ENCODE results near the gene AOAH. TPM values are rescaled to one million over a fixed set of nuclear protein-coding genes. Genes with fewer than 3 reads are reported as not detected.
A peak's percentile ranks its signal among the peaks of the same experiment; 100 is the strongest.

The AOAH gene
- total RNA-seq, 1 experiment from 2014 or later = 0.05 TPM

DNA sequence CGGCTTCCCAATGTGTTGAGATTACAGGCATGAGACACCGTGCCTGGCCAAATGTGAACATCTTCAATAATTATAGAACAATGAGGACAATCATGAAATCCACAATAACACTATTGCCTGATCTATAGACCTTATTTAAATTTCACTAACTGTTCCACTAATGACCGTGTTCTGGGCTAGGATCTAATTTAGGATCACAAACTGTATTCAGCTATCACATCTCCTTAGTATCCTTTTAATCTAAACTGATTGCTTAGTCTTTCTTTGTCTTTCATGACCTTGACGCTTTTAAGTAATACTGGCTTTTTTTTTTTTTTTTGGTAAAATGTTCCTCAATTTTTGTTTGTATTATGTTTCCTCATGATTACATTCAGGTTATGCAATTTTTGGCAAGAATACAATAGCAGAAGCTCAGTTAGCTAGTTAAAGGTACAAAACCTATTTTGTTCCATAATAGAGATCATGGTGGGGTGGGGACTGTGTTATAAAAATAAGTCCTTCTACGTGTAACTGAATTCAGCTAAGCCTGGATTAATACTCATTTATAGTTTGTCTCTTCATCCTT, 158.4 kb downstream of the AOAH start:
- no peak for DNase-seq (ENCODE audit: low read depth, low spot score)
- in situ Hi-C loops (cut with HindIII; ENCODE audit: low pct_unique_long_range_greater_than_20kb, low sequenced_read_pairs) = no loop called here

- no peak for DNase-seq (ENCODE audit: low read depth, low spot score)
- in situ Hi-C loops (cut with HindIII; ENCODE audit: low pct_unique_long_range_greater_than_20kb, low sequenced_read_pairs) = no loop called here
Measured at GRCh38 chr7:36564489-36564888, 159.8 kb downstream of the AOAH start.

- in situ Hi-C loops (cut with HindIII; ENCODE audit: low pct_unique_long_range_greater_than_20kb, low sequenced_read_pairs) = no loop called here
- DNase-seq (ENCODE audit: low read depth, low spot score) = no peak
Measured at GRCh38 chr7:36563706-36564327, 160.5 kb downstream of the AOAH start.

DNA sequence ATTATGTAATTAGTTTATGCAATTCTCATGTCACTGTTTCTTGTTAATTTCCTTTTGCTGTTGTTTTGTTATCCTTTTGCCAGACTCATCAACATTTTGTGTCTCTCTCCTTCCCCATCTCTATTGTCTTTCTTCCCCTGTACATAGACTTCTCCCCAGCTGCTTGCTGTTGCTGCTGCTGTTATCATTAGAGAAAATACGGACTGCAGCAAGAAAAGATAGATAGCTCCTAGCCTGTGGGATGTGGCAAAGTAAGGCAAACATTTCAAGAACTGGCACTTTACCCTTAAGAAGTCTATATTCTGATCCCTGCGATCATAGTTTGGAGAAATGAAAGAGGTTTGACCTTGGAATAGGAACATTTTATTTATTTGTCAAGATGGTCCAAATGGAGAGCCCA, 162.2 kb downstream of the AOAH start:
- in situ Hi-C loops (cut with HindIII; ENCODE audit: low pct_unique_long_range_greater_than_20kb, low sequenced_read_pairs) = no loop called here
- DNase-seq (ENCODE audit: low read depth, low spot score) = no peak

DNA sequence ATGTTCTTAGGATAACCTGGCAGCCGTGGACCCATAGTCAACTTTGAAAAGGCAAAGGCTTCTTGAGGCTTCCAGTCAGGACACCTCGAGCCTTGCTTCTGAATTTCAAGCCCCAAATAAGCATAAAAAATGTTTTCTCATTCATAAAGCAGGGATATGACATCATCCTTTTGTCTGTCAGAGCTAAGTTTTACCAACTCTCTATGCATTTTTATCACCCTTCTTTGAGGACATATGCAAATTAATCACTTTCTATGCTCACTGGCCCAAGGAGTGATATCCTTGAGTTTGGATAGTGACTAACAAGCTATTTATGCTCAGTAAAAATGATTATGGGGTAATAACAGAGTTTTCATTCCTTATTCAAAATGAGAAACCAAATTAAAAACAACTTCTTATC, 175.3 kb downstream of the AOAH start:
- in situ Hi-C loops (cut with HindIII; ENCODE audit: low pct_unique_long_range_greater_than_20kb, low sequenced_read_pairs) = no loop called here
- DNase-seq (ENCODE audit: low read depth, low spot score) = no peak

GRCh38 chr7:36547416-36547815, 176.9 kb downstream of the AOAH start:
- no peak for DNase-seq (ENCODE audit: low read depth, low spot score)
- in situ Hi-C loops (cut with HindIII; ENCODE audit: low pct_unique_long_range_greater_than_20kb, low sequenced_read_pairs) = no loop called here

- in situ Hi-C loops (cut with HindIII; ENCODE audit: low pct_unique_long_range_greater_than_20kb, low sequenced_read_pairs) = no loop called here
- no peak for DNase-seq (ENCODE audit: low read depth, low spot score)
Measured at GRCh38 chr7:36546331-36546730, 178.0 kb downstream of the AOAH start.

GRCh38 chr7:36545291-36545690, 179.0 kb downstream of the AOAH start:
- DNase-seq (ENCODE audit: low read depth, low spot score) = no peak
- in situ Hi-C loops (cut with HindIII; ENCODE audit: low pct_unique_long_range_greater_than_20kb, low sequenced_read_pairs) = no loop called here

DNA sequence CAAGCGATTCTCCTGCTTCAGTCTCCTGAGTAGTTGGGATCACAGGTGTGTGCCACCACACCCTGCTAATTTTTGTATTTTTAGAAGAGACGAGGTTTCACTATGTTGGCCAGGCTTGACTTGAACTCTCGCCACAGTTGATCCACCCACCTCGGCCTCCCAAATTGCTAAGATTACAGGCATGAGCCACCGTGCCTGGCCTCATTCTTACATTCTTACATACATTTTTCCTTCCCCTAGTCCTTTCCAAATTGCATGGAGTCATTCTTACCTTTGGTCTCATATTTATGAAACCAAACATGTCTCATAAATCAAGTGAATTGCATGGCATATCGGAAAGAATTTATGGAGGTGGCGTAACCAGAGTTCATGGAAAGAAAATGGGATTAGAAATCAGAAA, 186.2 kb downstream of the AOAH start:
- in situ Hi-C loops (cut with HindIII; ENCODE audit: low pct_unique_long_range_greater_than_20kb, low sequenced_read_pairs) = no loop called here

DNA sequence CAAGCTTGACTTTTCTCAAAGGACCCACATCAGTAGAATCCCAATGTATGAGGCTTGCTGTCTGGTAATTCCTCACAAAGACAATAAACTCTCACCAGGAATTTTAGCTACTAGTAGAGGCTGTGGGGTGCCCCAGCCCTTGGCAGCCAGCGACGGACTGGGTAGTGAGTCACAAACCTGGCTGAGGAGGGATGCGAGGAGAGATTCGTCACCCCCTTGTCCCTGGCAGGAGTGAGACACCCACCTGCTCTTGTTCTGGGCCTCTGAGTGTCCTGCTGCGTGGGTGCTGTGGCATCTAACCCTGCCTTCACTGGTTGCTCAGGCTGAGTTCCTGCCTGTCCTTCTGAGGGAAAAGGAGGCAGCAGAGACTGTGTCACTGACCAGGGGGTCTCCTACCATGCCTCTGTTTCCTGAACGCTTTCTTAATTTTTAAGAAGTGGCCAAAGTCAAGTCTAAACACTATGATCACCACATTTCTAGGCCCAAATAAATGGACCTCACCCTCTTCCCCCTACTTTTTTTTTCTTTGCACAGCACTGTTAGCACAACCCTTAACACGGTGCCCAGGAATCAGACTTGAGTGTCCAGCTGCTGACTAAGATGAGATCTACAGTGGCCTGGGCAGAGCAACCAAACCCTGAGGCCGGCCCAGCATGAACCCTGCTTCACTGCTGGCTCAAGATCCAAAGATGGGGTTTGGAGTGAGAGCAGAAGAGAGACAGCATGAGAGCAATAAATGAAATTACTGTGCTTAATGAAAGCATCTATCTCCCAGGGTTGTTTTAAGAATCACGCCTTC, 188.2 kb downstream of the AOAH start:
- DNase-seq (ENCODE audit: low read depth, low spot score) = no peak
- in situ Hi-C loops (cut with HindIII; ENCODE audit: low pct_unique_long_range_greater_than_20kb, low sequenced_read_pairs) = no loop called here

More for the DNA sequence above, 186.2 kb downstream of the AOAH start:
- no peak for DNase-seq (ENCODE audit: low read depth, low spot score)

DNA sequence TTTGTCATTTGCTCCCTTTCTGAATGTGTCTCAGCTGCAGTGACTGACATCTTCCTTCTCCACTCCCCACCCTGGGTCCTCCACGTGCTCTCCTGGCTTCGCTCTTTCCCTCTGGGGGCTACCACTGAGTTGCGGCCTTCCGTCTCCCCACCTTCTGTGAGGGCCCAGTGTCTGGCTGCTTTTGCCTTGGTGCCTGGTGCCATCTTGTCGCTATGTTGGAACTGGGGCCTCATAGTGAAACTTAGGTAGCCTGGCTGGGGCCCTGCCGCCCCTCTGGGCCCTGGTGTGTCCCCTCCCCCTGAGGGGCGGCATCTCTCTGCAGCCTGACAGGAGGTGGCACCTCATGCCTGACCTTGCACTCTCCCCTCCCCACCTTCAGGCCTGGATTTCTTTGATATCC, 190.6 kb downstream of the AOAH start:
- in situ Hi-C loops (cut with HindIII; ENCODE audit: low pct_unique_long_range_greater_than_20kb, low sequenced_read_pairs) = no loop called here
- DNase-seq (ENCODE audit: low read depth, low spot score) = no peak

DNA sequence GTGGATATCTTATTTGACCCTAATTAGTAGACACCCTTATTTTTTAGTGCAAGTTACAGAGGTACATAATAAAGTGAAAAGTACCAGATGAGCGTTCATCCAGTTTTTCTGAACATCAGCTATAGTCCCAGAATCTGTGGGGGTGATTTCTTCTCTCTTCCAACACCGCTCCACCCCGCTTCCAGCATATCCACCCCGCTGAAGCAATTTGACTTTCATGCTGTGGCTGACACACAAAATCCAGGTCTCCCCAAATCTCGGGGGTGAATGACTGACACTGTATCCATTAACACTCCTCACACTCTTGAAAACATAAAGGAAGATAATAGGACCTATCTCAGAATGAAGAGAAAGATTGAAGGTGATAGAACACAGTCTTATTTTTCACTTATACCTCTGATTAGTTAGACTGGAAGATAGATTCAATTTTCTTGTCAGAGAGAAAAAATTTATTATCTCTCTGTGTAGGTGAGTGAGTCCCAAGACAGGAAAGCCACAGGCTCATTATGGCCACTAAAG, 191.3 kb downstream of the AOAH start:
- in situ Hi-C loops (cut with HindIII; ENCODE audit: low pct_unique_long_range_greater_than_20kb, low sequenced_read_pairs) = no loop called here
- DNase-seq (ENCODE audit: low read depth, low spot score) = no peak

GRCh38 chr7:36531951-36532350, 192.3 kb downstream of the AOAH start:
- DNase-seq (ENCODE audit: low read depth, low spot score) = no peak
- in situ Hi-C loops (cut with HindIII; ENCODE audit: low pct_unique_long_range_greater_than_20kb, low sequenced_read_pairs) = no loop called here

GRCh38 chr7:36530456-36530855, 193.8 kb downstream of the AOAH start:
- in situ Hi-C loops (cut with HindIII; ENCODE audit: low pct_unique_long_range_greater_than_20kb, low sequenced_read_pairs) = no loop called here
- DNase-seq (ENCODE audit: low read depth, low spot score) = no peak

DNA sequence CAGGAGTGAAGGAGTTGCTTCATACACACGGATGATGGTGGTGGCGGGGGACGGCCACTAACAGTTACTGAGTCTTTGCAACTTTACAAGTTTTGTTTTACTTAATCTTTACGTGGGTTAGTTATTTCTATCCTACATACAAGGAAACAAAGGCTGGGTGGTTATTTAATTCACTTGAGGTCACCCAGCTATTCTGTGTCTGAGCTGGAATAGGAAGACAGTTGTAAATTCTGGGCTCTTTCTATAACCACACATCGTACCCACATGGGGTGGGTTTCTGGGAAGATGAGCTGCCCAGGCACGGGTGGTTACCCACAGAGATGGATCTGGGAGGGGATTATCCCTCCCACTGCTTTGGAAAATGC, 196.8 kb downstream of the AOAH start:
- in situ Hi-C loops (cut with HindIII; ENCODE audit: low pct_unique_long_range_greater_than_20kb, low sequenced_read_pairs) = no loop called here
- no peak for DNase-seq (ENCODE audit: low read depth, low spot score)

DNA sequence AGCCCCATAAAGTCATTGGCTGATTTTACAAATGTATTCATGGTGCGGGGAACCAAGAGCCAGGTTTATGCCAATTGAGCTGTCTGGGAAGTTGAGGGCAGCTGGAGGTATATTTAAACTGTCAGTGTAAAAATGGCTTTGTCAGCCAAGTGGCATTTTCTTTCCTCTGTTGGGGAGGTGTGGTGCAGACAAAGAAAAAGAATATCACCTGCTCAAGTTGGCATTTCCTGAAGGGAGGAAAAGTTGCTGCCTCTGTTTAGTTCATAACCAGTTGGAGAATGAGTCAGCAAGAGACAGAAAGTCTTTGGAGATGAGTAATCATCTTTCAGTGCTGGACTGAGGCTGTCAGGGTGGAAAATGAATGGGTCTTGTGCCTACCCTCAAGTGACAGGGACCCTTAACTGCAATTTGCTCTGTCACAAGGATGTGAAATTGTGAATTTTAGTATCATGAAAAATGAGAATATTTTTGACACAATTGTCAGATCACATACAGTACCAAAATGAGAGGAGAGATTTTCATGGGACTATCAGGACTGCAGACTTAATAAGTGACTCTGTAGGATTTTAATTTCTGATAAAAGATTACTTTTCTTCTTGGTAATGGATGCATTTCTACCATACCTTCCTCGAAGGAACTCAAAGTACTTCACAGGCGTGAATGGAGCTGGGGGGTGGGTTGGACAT, 197.3 kb downstream of the AOAH start:
- in situ Hi-C loops (cut with HindIII; ENCODE audit: low pct_unique_long_range_greater_than_20kb, low sequenced_read_pairs) = no loop called here

GRCh38 chr7:36523371-36524101, 200.8 kb downstream of the AOAH start:
- DNase-seq (ENCODE audit: low read depth, low spot score) = no peak
- in situ Hi-C loops (cut with HindIII; ENCODE audit: low pct_unique_long_range_greater_than_20kb, low sequenced_read_pairs) = no loop called here

More for the DNA sequence above, 197.3 kb downstream of the AOAH start:
- peak; percentile 22 for DNase-seq (ENCODE audit: low read depth, low spot score)

All from SK-MEL-5 (cell line).